Parathyroid adenoma (tissue), 2 donors: ENCODE measurements around the gene STK31.
"Not testable (repeated sequence)": the region's sequence is repeated elsewhere in the genome, so short reads cannot be mapped to it uniquely, and the experiment has no call there.

Source experiments
- H2AFZ ChIP-seq: fragments of 300-600 bp; sonication (generic); one replicate; pipeline ENCODE4 v1.7.0; 2017; ENCODE audit warnings: antibody characterized with exemption, mild to moderate bottlenecking
- H3K27ac ChIP-seq: fragments of 300-600 bp; sonication (generic); one replicate; pipeline ENCODE4 v1.7.0; 2017
- H3K27me3 ChIP-seq: fragments of 300-600 bp; sonication (generic); one replicate; pipeline ENCODE4 v1.7.0; 2017; ENCODE audit warnings: low read length; ENCODE audit not compliant: control insufficient read depth, insufficient read depth
- H3K36me3 ChIP-seq: fragments of 300-600 bp; sonication (generic); one replicate; pipeline ENCODE4 v1.7.0; 2017; ENCODE audit warnings: low read length; ENCODE audit not compliant: control insufficient read depth, insufficient read depth
- H3K4me1 ChIP-seq: fragments of 300-600 bp; sonication (generic); one replicate; pipeline ENCODE4 v1.7.0; 2017; ENCODE audit warnings: control low read depth
- H3K4me2 ChIP-seq: fragments of 300-600 bp; sonication (generic); one replicate; pipeline ENCODE4 v1.7.0; 2017; ENCODE audit warnings: low read length
- H3K4me3 ChIP-seq: fragments of 300-600 bp; sonication (generic); one replicate; pipeline ENCODE4 v1.7.0; 2017; ENCODE audit warnings: low read depth, low read length
- H3K79me2 ChIP-seq: fragments of 300-600 bp; sonication (generic); one replicate; pipeline ENCODE4 v1.7.0; 2017; ENCODE audit warnings: control low read depth
- H3K9ac ChIP-seq: fragments of 300-600 bp; sonication (generic); one replicate; pipeline ENCODE4 v1.7.0; 2017; ENCODE audit warnings: mild to moderate bottlenecking
- H3K9me3 ChIP-seq: fragments of 300-600 bp; sonication (generic); one replicate; pipeline ENCODE4 v1.7.0; 2017; ENCODE audit warnings: low read length; ENCODE audit not compliant: control insufficient read depth
- CTCF ChIP-seq: fragments of 300-600 bp; sonication (generic); IDR thresholded peaks from one replicate; pipeline ENCODE4 v1.7.0; 2017; ENCODE audit warnings: antibody characterized with exemption, mild to moderate bottlenecking
- donor health status: primary hyperparathyroidism.

STK31 gene

GRCh38 chr7:23852988-23853387 is 143.0 kb downstream of the STK31 start:
- Histone ChIP-seq H3K27ac (no peak overlapping the region), H2AFZ (no peak overlapping the region), H3K36me3 (no peaks in the 10 kb centered on the region), H3K4me2 (no peak overlapping the region), H3K9me3 (no peaks in the 10 kb centered on the region), H3K4me1 (no peaks in the 10 kb centered on the region), H3K4me3 (no peak overlapping the region), H3K79me2 (no peaks in the 10 kb centered on the region), H3K9ac (no peak overlapping the region), H3K27me3 (no peaks in the 10 kb centered on the region)
- no peak for TF ChIP-seq CTCF

DNA sequence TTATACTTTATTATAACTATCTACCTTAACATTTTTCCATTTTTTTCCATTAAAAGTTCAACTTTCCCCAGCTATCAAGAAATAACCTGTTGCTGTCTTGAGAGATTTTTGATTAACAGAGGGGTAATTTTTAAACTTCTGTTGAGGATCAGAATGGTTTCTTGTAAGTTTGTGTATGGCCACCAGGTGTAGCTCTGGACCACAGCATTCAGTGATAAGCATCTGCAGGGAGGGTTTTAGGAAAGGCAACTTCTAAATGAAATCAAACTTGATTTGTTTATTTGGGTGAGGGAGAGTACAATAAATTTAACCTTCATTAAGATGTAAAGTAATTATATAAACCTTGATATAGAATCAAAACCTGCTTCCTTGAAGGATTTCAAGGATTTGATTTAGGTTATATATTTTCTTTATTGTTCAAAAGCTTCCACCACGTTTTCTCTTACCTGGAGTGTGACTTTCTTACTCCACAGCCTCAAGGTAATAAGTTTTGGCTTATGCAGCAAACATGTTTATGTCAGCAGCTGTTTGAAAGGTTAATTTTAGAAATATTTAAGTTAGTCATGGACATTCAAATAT is 153.3 kb downstream of the STK31 start:
- Histone ChIP-seq H3K4me2 (no peak overlapping the region), H3K9me3 (no peaks in the 10 kb centered on the region)
- TF ChIP-seq CTCF, result no peak

GRCh38 chr7:23864973-23865372 is 155.0 kb downstream of the STK31 start:
- H3K4me1 ChIP-seq, result no peaks in the 10 kb centered on the region
- no peaks in the 10 kb centered on the region for H3K27me3 ChIP-seq
- no peak overlapping the region for H3K27ac ChIP-seq
- no peak overlapping the region for H3K4me2 ChIP-seq
- TF ChIP-seq CTCF, result no peak
- no peak overlapping the region for H3K9ac ChIP-seq
- no peak overlapping the region for H3K4me3 ChIP-seq
- H2AFZ ChIP-seq, result no peak overlapping the region
- H3K36me3 ChIP-seq, result no peaks in the 10 kb centered on the region
- H3K9me3 ChIP-seq, result no peaks in the 10 kb centered on the region
- no peaks in the 10 kb centered on the region for H3K79me2 ChIP-seq

More for the DNA sequence above, 153.3 kb downstream of the STK31 start:
- H3K27ac ChIP-seq, result no peak overlapping the region
- no peaks in the 10 kb centered on the region for H3K79me2 ChIP-seq
- H3K4me3 ChIP-seq, result no peak overlapping the region
- H3K36me3 ChIP-seq, result no peaks in the 10 kb centered on the region
- no peaks in the 10 kb centered on the region for H3K27me3 ChIP-seq
- H3K4me1 ChIP-seq, result no peaks in the 10 kb centered on the region
- no peak overlapping the region for H3K9ac ChIP-seq
- no peak overlapping the region for H2AFZ ChIP-seq

DNA sequence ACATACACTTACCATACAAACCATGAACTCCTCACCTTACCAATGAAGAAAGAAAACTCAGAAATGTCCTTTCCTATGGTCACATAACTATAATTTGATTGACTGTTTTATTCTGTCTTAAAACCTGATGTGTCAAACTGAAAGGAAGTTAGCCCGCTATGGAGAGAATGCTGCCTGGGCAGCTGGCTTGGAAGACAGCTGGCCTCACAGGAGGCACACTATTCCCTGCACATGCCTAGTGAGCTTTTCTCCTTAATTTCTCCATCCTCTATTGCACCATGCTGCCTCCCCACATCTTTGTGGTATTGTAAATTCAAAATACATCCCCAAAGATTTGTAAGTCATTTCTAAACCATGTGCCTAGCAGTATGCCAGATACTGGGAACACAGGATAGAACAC is 163.3 kb downstream of the STK31 start:
- Histone ChIP-seq H3K4me3 (no peak overlapping the region), H3K36me3 (no peaks in the 10 kb centered on the region), H3K4me1 (no peaks in the 10 kb centered on the region), H3K27me3 (no peaks in the 10 kb centered on the region), H3K79me2 (no peaks in the 10 kb centered on the region), H2AFZ (no peak overlapping the region), H3K27ac (no peak overlapping the region), H3K9me3 (no peaks in the 10 kb centered on the region), H3K4me2 (no peak overlapping the region), H3K9ac (no peak overlapping the region)
- no peak for TF ChIP-seq CTCF

- not testable (repeated sequence) for H3K9me3 ChIP-seq, H3K36me3 ChIP-seq, H3K27ac ChIP-seq, H3K4me3 ChIP-seq, H3K79me2 ChIP-seq, H3K4me2 ChIP-seq, H2AFZ ChIP-seq, H3K27me3 ChIP-seq, H3K9ac ChIP-seq, H3K4me1 ChIP-seq
Observed at GRCh38 chr7:23876526-23876925, 166.5 kb downstream of the STK31 start.
